C4-2B (cell line): Measurements from ENCODE around the gene CFAP77.

ENCODE experiments used
- H3K27ac ChIP-seq: fragments of 450-650 bp; 2 replicates; pipeline ENCODE4 v1.5.1; 2017
- ZFX ChIP-seq: fragments of 450-650 bp; IDR thresholded peaks from 2 replicates; pipeline ENCODE4 v1.6.1; 2017
- TF ChIP-seq, protein P1 (sequence below): fragments of 450-650 bp; conservative IDR thresholded peaks from 2 replicates; pipeline ENCODE4 v1.5.1; 2017; ENCODE audit warnings: mild to moderate bottlenecking

CFAP77 gene

GRCh38 chr9:132410642-132411041 lies 631 bp downstream of the CFAP77 start:
- TF ChIP-seq, protein P1, sequence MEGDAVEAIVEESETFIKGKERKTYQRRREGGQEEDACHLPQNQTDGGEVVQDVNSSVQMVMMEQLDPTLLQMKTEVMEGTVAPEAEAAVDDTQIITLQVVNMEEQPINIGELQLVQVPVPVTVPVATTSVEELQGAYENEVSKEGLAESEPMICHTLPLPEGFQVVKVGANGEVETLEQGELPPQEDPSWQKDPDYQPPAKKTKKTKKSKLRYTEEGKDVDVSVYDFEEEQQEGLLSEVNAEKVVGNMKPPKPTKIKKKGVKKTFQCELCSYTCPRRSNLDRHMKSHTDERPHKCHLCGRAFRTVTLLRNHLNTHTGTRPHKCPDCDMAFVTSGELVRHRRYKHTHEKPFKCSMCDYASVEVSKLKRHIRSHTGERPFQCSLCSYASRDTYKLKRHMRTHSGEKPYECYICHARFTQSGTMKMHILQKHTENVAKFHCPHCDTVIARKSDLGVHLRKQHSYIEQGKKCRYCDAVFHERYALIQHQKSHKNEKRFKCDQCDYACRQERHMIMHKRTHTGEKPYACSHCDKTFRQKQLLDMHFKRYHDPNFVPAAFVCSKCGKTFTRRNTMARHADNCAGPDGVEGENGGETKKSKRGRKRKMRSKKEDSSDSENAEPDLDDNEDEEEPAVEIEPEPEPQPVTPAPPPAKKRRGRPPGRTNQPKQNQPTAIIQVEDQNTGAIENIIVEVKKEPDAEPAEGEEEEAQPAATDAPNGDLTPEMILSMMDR = no peak
- TF ChIP-seq ZFX = no peak
- no peak overlapping the region; the same call in 1 of the 2 replicates for H3K27ac ChIP-seq

GRCh38 chr9:132411091-132411508 lies 1.1 kb downstream of the CFAP77 start:
- TF ChIP-seq, protein P1 = peak; percentile 82
- TF ChIP-seq ZFX = no peak
- no peak overlapping the region for H3K27ac ChIP-seq

GRCh38 chr9:132412089-132412488 lies 2.1 kb downstream of the CFAP77 start:
- TF ChIP-seq, protein P1 = peak; percentile 56
- TF ChIP-seq ZFX = no peak

DNA sequence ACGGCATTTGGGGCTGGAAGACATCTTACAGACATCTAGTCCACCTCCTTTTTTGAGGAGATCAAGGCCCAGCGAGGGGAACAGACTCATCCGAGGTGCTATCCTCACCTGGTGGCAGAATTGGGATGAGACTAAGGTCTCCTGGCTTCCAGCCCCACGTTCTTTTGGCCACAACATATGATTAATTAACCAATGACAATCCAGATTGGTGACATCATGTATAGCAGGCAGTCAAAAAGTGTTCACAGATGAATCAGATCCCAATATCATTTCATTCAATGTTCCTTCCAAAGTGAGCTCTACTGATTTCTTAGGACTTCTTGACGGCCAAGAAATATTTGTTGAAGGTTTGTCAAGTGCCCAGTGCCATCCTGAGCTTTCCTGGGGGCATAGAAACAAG lies 3.9 kb downstream of the CFAP77 start:
- no peak for TF ChIP-seq ZFX
- TF ChIP-seq, protein P1 = no peak

More at GRCh38 chr9:132412089-132412488, 2.1 kb downstream of the CFAP77 start:
- H3K27ac ChIP-seq = no peak overlapping the region

GRCh38 chr9:132414731-132415130 lies 4.7 kb downstream of the CFAP77 start:
- H3K27ac ChIP-seq = no peak overlapping the region
- TF ChIP-seq, protein P1 = no peak
- no peak for TF ChIP-seq ZFX

More for the DNA sequence above, 3.9 kb downstream of the CFAP77 start:
- no peak overlapping the region for H3K27ac ChIP-seq

DNA sequence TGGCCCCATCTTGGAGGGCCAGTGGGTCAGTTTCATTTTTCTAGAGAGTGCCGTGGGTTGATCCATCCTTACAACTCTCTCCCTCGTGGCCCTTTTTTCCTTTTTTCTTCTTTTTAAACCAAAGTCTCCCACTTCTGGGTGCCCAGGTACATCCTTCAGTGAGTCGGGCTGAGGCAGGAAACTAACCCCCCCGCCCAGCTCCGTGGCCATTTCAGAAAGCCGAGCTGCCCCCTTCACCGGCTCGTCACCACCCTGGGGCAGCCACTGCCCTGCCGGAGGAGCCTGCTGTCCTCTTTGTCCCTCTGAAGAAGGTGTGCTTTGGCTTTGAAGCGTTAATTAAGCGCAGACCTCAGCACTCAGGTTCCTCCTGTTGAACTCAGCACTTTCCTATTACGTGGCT lies 5.2 kb downstream of the CFAP77 start:
- TF ChIP-seq ZFX = no peak
- TF ChIP-seq, protein P1 = no peak
- H3K27ac ChIP-seq = no peak overlapping the region

DNA sequence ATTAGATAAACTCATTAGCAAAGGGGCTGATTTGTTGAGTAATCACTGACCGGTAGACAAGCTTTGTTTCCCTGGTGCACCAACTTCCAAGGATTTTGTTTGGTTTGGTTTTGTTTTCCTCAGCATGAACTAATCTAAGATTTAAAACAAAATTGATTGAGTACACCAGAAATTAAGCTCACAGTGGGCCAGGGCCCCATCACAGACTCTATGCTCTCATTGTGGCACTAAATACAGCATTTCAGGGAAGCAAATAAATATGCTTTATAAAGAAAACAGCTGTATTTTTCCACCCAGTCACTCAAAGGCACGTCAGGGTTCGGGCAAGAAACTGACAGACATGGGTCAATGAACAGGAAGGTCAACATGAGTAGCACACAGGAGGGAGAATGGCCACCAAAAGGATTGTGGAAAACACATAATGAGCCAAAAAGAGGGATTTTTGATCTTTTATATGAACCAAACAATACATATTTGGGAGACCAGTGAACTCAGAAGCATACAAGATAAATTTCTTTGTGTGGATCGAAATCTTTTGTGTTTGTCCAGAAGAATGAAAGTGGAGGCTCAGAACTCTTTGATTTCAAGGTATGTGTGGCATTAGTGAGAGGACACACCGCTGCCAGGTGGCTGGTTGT lies 8.8 kb downstream of the CFAP77 start:
- no peak overlapping the region for H3K27ac ChIP-seq
- TF ChIP-seq ZFX = no peak
- TF ChIP-seq, protein P1 = no peak
